HUES48 (cell line): Measurements from ENCODE around the gene P3H4.

Experiments used
- H3K27ac ChIP-seq: one replicate; pipeline ENCODE4 v1.7.0; 2013; ENCODE audit warnings: low read depth, low read length, inconsistent platforms
- H3K27me3 ChIP-seq: 2 replicates; pipeline ENCODE4 v1.6.1; 2013; ENCODE audit warnings: mild to moderate bottlenecking, low read length; ENCODE audit not compliant: control insufficient read depth, insufficient read depth
- H3K36me3 ChIP-seq: 2 replicates; pipeline ENCODE4 v1.6.1; 2013; ENCODE audit warnings: low read length; ENCODE audit not compliant: control insufficient read depth, insufficient read depth
- H3K4me1 ChIP-seq: 2 replicates; pipeline ENCODE4 v1.6.1; 2013; ENCODE audit warnings: mild to moderate bottlenecking, low read length; ENCODE audit not compliant: control insufficient read depth, insufficient read depth
- H3K4me3 ChIP-seq: 2 replicates; pipeline ENCODE4 v1.5.1; 2013; ENCODE audit warnings: mild to moderate bottlenecking, low read depth, low read length
- H3K9ac ChIP-seq: 2 replicates; pipeline ENCODE4 v1.6.1; 2013; ENCODE audit warnings: mild to moderate bottlenecking, low read depth, low read length, moderate library complexity
- H3K9me3 ChIP-seq: 2 replicates; pipeline ENCODE4 v1.6.1; 2013; ENCODE audit warnings: low read length; ENCODE audit not compliant: control insufficient read depth, insufficient read depth

The P3H4 gene

DNA sequence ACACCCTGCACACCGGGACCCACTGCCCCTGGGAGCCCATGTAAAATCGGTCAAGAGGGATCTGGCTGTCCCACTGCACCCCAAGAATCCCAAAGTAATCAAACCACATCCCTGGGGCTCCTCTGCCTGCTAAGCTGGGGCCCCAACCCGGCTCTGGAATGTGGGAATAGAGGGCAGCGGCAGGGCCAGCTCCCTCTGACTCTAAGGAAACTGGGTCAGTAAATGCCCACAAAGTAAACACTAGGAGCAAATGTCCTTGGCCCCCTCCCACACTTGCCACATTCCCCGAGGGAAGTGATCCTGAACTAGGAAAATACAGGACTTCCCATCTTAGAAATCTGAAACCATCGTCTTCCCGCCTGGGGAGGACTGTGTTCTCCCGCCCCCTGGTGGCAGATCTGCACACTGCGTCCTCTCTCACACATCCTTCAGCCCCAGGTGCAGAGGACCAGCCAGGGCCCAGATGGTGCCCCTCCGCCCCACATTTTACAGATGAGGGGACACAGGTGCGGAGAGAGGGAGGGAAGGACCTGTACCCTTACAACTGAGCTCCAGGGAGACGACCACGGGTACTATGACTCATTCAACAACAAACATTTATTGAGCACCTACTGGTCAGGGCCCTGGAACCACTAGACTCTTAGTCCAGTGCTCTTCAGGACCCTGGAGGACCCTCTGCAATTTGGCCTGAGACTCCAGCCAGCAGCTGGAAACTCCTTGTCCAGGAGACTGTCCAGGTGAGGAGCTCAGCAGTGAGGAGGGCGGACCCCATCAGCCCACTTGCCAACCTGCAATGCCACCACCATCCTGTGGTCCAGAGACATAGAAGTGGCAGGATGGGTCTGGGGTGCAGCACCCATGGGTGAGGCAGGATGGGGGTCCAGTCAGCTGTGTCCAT lies 10.1 kb downstream of the P3H4 start:
- no peaks in the 10 kb centered on the region for H3K27me3 ChIP-seq
- H3K27ac ChIP-seq = peak overlapping the region; percentile 77
- H3K4me3 ChIP-seq = peak overlapping the region; percentile 28; the same call in 1 of the 2 replicates
- peaks cover 3% of the 10 kb centered on the region for H3K36me3 ChIP-seq
- H3K9me3 ChIP-seq = no peaks in the 10 kb centered on the region
- no peak overlapping the region for H3K9ac ChIP-seq
- peaks cover 7% of the 10 kb centered on the region for H3K4me1 ChIP-seq

DNA sequence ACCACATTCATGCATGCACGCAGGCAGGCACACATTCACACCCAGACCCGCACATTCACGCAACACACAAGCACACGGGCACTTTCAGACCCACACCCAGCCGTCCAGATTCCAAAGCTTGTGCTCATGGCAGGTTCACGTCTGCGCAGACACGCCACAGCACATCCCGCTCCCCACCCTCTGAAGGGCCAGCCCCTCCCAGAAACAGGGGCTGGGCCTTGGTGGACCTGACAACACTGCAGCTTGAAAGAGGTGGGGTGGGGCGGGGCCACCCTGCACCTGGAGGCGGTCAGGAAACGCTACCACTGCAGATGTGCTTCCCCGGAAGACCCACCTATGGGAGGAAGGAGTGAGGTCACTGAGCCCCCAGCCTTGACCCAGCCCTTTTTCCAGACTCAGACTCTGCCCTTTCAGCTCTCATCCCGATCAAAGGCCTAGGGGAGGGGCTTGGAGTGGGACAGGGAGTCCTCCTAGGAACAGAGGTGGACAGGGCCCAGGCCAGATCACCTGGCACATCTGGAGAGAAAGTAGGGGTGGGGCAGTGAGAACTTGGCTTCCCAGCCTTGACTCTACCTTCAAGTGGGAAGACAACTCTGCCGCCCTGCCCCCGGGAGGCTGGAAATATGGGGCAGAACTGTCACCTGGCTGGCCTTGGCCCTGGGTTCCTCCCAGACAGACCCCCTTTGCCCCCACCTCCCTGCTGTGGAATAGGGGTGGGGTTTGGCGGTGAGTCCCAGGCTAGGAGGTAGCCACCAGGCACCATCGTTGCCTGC lies 11.0 kb downstream of the P3H4 start:
- H3K27ac ChIP-seq = peak overlapping the region; percentile 77

DNA sequence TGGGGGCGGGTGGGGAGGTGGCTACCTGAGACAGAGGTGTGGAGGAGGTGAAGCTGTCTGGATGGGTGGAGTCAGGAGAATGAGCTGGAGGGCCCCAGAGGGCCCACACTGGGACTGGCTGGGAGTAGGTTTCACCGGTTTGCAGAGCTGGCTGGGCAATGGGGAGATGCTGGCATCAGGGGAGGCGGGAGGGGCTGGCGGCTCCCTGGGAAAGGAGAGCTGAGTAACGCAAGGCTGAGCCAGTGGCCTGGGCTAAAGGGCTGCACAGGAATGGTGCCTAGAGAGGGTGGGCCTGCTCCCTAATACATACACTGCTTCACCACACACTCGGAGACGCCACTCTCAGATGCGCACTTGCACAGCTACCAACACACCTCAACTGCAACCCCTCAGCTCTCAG lies 12.4 kb downstream of the P3H4 start:
- Histone ChIP-seq H3K9ac (no peak overlapping the region), H3K4me3 (no peak overlapping the region), H3K4me1 (peaks cover 9% of the 10 kb centered on the region), H3K27me3 (peaks cover 4% of the 10 kb centered on the region; the same call in 1 of the 2 replicates), H3K27ac (no peak overlapping the region), H3K9me3 (no peaks in the 10 kb centered on the region), H3K36me3 (no peaks in the 10 kb centered on the region)

More for the DNA sequence above, 11.0 kb downstream of the P3H4 start:
- H3K27me3 ChIP-seq = no peaks in the 10 kb centered on the region
- no peaks in the 10 kb centered on the region for H3K9me3 ChIP-seq
- peaks cover 7% of the 10 kb centered on the region for H3K4me1 ChIP-seq
- no peaks in the 10 kb centered on the region for H3K36me3 ChIP-seq
- peak overlapping the region; percentile 28; the same call in 1 of the 2 replicates for H3K4me3 ChIP-seq
- no peak overlapping the region for H3K9ac ChIP-seq

DNA sequence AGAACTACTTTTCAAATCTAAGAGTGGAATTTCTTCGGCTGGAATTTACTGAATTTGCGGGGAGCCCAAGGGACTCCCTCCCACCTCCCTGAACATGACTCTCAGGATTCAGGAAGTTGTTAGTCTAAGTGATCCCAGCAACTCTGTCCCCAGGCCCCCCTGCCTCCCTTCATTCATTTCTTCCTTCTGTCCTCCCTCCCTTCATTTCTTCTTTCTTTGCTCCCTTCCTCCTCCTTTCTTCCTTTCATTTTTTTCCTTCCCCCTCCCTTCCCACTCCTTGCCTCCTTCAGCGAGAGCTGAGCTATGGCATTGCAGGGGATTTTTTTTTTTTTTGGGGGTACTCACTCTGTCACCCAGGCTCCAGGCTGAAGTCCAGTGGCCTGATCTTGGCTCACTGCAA lies 14.4 kb downstream of the P3H4 start:
- Histone ChIP-seq H3K9me3 (no peaks in the 10 kb centered on the region), H3K9ac (no peak overlapping the region), H3K36me3 (no peaks in the 10 kb centered on the region), H3K27ac (no peak overlapping the region), H3K27me3 (peaks cover 17% of the 10 kb centered on the region), H3K4me3 (no peak overlapping the region), H3K4me1 (peaks cover 26% of the 10 kb centered on the region)

DNA sequence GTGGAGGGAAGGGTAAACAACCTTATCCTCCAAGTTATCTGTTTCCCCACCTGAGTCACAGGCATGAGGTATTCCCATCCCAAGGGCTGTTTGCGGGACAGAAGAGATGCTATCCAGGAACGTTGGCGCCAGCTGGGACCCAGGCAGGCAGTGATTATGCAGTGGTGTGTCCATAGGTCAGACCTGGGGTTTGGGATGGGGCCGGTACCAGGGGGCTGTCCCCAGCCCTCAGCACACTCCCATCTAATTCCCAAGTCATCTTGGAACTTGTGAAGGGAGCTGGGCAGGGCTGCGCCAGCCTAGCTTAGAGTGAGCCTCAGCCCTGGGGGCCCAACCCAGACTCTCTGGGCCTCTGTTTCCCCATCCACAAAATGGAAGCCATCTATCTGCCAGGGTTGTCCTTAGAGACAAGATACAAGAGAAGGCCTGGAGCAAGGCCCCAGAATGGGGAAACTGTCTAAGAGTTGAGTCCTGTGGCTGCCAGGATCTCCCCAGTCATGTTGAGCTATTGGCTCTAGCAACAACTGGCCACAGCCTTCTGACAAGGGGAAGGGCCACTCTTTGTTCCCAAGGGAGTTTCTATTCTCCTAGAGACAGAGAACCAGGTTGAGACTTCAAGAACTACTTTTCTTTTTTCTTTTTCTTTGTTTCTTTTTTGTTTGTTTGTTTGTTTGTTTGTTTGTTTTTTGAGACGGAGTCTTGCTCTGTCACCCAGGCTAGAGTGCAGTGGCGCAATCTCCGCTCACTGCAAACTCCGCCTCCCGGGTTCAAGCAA lies 15.4 kb downstream of the P3H4 start:
- H3K4me3 ChIP-seq = no peak overlapping the region

DNA sequence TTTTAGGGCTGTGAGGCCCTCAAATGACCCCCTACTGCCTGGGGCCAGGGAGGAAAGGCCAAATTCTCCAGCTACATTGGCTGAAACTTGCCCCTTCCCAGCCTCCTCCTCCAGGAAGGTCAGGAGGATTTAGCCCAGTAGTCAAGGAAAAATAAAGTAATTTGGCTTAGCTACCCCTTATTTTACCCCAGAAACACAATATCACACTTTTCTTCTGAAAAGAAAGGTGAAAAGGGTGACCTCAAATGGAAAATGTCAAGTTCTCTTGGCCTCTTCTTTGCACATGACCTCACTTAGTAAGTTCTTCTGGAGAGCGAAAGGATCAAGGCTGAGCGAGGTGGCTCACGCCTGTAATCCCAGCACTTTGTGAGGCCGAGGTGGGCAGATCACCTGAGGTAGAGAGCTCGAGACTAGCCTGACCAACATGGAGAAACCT lies 17.2 kb downstream of the P3H4 start:
- no peak overlapping the region for H3K27ac ChIP-seq

More for the DNA sequence above, 15.4 kb downstream of the P3H4 start:
- Histone ChIP-seq H3K36me3 (no peaks in the 10 kb centered on the region), H3K4me1 (peaks cover 24% of the 10 kb centered on the region), H3K9ac (no peak overlapping the region), H3K27me3 (peaks cover 17% of the 10 kb centered on the region), H3K27ac (no peak overlapping the region), H3K9me3 (no peaks in the 10 kb centered on the region)

DNA sequence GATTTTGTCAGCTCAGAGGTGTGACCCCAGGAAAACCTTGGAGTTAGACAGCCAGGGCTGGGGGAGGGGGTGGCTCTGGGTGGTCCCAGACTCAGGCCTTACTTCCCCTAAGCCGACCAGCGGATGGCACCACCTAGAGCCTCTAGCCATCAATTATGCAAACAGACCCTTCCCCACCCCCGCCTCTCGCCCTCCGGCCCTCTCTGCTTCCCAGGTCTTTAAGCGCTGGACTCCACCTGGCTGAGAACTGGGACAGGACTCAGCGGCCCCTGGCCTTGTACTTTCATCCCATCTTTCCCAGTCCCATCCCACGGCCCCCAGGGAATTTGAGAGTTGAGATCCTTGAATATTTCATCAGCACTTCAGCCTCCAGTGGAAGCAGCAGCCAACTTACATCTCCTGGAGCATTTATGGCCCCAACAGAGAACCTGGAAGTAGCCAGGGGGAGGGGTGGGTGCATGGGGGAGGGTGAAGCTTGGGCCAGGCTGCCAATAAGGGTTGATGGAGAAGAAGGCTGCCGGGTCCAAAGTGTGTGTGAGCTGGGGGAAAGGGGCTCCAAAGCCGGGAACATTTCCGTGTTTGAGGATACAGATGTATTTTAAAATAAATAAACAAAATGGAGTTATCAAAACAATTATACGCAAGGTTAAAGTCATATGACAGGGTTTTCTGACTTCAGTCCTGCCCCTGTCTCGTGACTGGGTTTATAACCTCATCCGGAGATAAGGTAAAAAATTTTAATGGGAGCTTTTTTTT lies 17.8 kb downstream of the P3H4 start:
- H3K27ac ChIP-seq = peak overlapping the region; percentile 80
- H3K4me3 ChIP-seq = peak overlapping the region; percentile 41
- H3K9ac ChIP-seq = no peak overlapping the region
- no peaks in the 10 kb centered on the region for H3K9me3 ChIP-seq
- H3K36me3 ChIP-seq = no peaks in the 10 kb centered on the region
- H3K4me1 ChIP-seq = peaks cover 19% of the 10 kb centered on the region
- H3K27me3 ChIP-seq = peaks cover 17% of the 10 kb centered on the region

More for the DNA sequence above, 17.2 kb downstream of the P3H4 start:
- H3K4me3 ChIP-seq = no peak overlapping the region
- H3K9ac ChIP-seq = no peak overlapping the region
- H3K9me3 ChIP-seq = no peaks in the 10 kb centered on the region
- H3K27me3 ChIP-seq = peaks cover 17% of the 10 kb centered on the region
- no peaks in the 10 kb centered on the region for H3K36me3 ChIP-seq
- peaks cover 19% of the 10 kb centered on the region for H3K4me1 ChIP-seq

DNA sequence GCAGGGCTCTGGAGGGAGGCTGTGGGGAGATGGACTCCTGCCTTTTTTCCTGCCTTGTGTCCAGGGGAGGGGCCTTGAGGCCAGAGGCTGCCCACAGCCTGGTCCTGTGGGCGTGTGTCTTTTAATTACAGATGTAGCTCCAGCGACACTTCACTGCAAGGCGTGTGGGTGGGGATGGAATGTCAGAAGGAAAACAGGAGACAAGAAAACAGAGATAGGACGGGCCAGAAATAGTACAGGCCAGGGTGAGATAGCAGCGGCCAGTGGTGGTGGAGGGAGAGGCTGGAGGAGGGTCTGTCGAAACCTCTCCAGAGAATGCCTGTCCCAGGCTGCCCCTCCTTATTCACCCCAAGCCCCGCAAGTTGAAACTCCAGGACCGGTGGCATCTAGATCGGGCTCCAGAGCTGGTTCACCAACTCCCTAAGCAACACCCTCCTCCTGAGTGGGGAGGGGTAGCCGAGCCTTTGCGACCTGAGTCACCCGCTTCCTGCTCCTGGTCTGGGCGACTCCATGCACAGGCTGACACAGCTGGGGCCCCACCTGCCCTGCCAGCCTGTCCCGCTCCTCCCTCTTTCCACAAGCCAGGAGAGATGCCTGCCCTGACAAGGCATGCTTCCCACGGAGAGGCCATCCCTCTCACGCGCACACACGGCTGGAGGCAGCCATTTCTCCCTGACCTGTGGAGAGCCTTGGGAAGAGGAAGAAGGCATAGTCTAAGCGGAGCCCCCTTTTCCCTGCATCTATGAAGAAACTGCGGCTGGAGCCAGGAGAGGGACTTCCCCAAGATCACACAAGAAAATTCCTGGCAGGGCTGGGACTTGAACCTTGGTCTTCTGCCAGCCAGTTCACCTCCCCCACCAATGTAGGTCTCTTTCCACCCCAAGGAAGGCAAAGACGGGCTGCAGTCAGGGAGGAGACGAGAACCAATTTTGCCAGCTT lies 18.6 kb downstream of the P3H4 start:
- peaks cover 17% of the 10 kb centered on the region for H3K27me3 ChIP-seq
- no peak overlapping the region for H3K9ac ChIP-seq
- H3K9me3 ChIP-seq = no peaks in the 10 kb centered on the region
- peaks cover 19% of the 10 kb centered on the region for H3K4me1 ChIP-seq
- peak overlapping the region; percentile 80 for H3K27ac ChIP-seq
- no peaks in the 10 kb centered on the region for H3K36me3 ChIP-seq
- peak overlapping the region; percentile 41 for H3K4me3 ChIP-seq

DNA sequence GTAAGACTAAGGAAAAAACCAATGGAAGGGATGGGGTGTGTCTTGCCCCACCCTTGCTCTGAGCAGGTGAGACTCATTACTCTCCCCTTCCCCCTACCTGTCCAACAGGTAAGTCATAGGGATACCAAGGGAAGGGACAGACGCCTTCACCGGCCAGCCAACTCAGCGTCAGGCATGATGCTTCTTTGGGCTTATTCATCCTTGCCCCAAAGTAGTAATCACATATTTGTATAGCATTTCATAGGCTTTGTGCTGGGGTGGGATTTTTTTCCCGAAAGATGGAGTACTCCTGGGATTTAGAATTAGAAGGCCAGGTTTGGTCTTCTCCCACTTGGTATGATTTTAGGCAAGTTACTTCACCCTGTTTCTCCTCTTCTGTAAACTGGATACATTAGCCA lies 24.7 kb downstream of the P3H4 start:
- Histone ChIP-seq H3K9me3 (no peaks in the 10 kb centered on the region), H3K4me1 (peaks cover 21% of the 10 kb centered on the region), H3K27ac (no peak overlapping the region), H3K27me3 (no peaks in the 10 kb centered on the region), H3K4me3 (0 out of 2 replicates have a peak overlapping the region, but pooled peaks have one; percentile 2), H3K9ac (no peak overlapping the region), H3K36me3 (no peaks in the 10 kb centered on the region)
